GM12878 (cell line): ENCODE measurements around the gene KLF3. TPM values are rescaled to one million over a fixed set of nuclear protein-coding genes. Genes with fewer than 3 reads are reported as not detected.
A peak's percentile ranks its signal among the peaks of the same experiment; 100 is the strongest.

Experiments
- BCL11A ChIP-seq: IDR thresholded peaks from 2 replicates; pipeline ENCODE4 v1.6.1; 2011; ENCODE audit warnings: low read depth, low read length
- CHD2 ChIP-seq: IDR thresholded peaks from 2 replicates; pipeline ENCODE4 v1.6.1; 2011; ENCODE audit warnings: low read depth, low read length, improper control_type of control experiment, borderline replicate concordance
- CREB1 ChIP-seq: IDR thresholded peaks from 2 replicates; pipeline ENCODE4 v1.6.1; 2012; ENCODE audit warnings: low read depth, mild to moderate bottlenecking, inconsistent platforms
- FOXM1 ChIP-seq: IDR thresholded peaks from 2 replicates; pipeline ENCODE4 v1.6.1; 2012; ENCODE audit warnings: low read depth, mild to moderate bottlenecking, inconsistent platforms, low read length, moderate library complexity
- HDAC2 ChIP-seq: fragments of 200-600 bp; sonication (generic); IDR thresholded peaks from 2 replicates; pipeline ENCODE4 v1.6.1; 2017
- IRF4 ChIP-seq: IDR thresholded peaks from 2 replicates; pipeline ENCODE4 v1.6.1; 2011; ENCODE audit warnings: low read depth, low read length
- MYB ChIP-seq: fragments of 150-350 bp; IDR thresholded peaks from 2 replicates; pipeline ENCODE4 v1.6.1; 2014; ENCODE audit warnings: mild to moderate bottlenecking, low read depth, low read length, borderline replicate concordance
- NFIC ChIP-seq: IDR thresholded peaks from 2 replicates; pipeline ENCODE4 v1.6.1; 2012; ENCODE audit warnings: low read depth, mild to moderate bottlenecking, inconsistent platforms, low read length, moderate library complexity
- NR2C1 ChIP-seq: fragments of 450-650 bp; IDR thresholded peaks from 2 replicates; pipeline ENCODE4 v1.6.1; 2017; ENCODE audit warnings: antibody characterized with exemption, mild to moderate bottlenecking, moderate library complexity
- NRF1 ChIP-seq: conservative IDR thresholded peaks from 2 replicates; pipeline ENCODE4 v1.6.1; 2011; ENCODE audit warnings: mild to moderate bottlenecking, low read depth, low read length, improper control_type of control experiment
- PAX8 ChIP-seq: fragments of 450-650 bp; IDR thresholded peaks from 2 replicates; pipeline ENCODE4 v1.6.1; 2017; ENCODE audit warnings: mild to moderate bottlenecking, moderate library complexity
- POLR2AphosphoS2 ChIP-seq: IDR thresholded peaks from 2 replicates; pipeline ENCODE4 v1.6.1; 2011; ENCODE audit warnings: low read depth, mild to moderate bottlenecking, low read length, improper control_type of control experiment, moderate library complexity
- SREBF1 ChIP-seq: IDR thresholded peaks from 2 replicates; pipeline ENCODE4 v1.6.1; 2012; ENCODE audit warnings: mild to moderate bottlenecking, low read length
- TBL1XR1 ChIP-seq: IDR thresholded peaks from 2 replicates; pipeline ENCODE4 v1.6.1; 2012; ENCODE audit warnings: low read depth, low read length, improper control_type of control experiment
- TCF3 ChIP-seq: IDR thresholded peaks from 2 replicates; pipeline ENCODE4 v1.6.1; 2012; ENCODE audit warnings: low read depth, mild to moderate bottlenecking, low read length, borderline replicate concordance; ENCODE audit not compliant: insufficient read depth
- ZNF24 ChIP-seq: fragments of 450-650 bp; IDR thresholded peaks from 2 replicates; pipeline ENCODE4 v1.6.1; 2017; ENCODE audit warnings: antibody characterized with exemption, mild to moderate bottlenecking
- ZSCAN29 ChIP-seq: fragments of 450-650 bp; IDR thresholded peaks from 2 replicates; pipeline ENCODE4 v1.6.1; 2017; ENCODE audit warnings: mild to moderate bottlenecking, moderate library complexity
- polyA plus RNA-seq, 11 experiments: library from polyadenylated mRNA; depleted of rRNA in 4 of 11; unstranded in 6 of 11; stranded (reverse) in 5 of 11; fragments of >200 nt; fragmentation: Nextera tagmentation in 4 of 11; fragmentation: Illumina TruSeq in 1 of 11; extraction: Ambion mirVana in 4 of 11; extraction: Trizol in 1 of 11; gene quantifications; 1 replicate in 1 of 11; 2 replicates in 10 of 11; pipeline versions ENCODE4 v1.2.1 to v1.2.3, GENCODE V29; 2011 to 2016; ENCODE audit warnings: inconsistent platforms in 2 of 11, missing spikeins in 2 of 11, low read depth in 1 of 11
- total RNA-seq, 4 experiments: library from RNA; depleted of rRNA in 3 of 4; stranded (reverse); fragments of >200 nt in 3 of 4; fragmentation: Illumina TruSeq in 1 of 4; extraction: Trizol in 1 of 4; gene quantifications; 2 replicates each; pipeline versions ENCODE4 v1.2.1 to v1.2.3, GENCODE V29; 2013 to 2021
- TF ChIP-seq, protein P1 (sequence below): fragments of 150-350 bp; IDR thresholded peaks from 2 replicates; pipeline ENCODE4 v1.6.1; 2016; ENCODE audit warnings: low read depth, low read length
- TF ChIP-seq, protein P2 (sequence below): fragments of 450-650 bp; formaldehyde crosslinking; IDR thresholded peaks from 2 replicates; pipeline ENCODE4 v1.4.0; 2022; ENCODE audit warnings: mild to moderate bottlenecking, moderate library complexity
- TF ChIP-seq, protein P3 (sequence below): IDR thresholded peaks from 2 replicates; pipeline ENCODE4 v1.6.1; 2012; ENCODE audit warnings: low read length, inconsistent platforms
- TF ChIP-seq, protein P4 (sequence below): fragments of 450-650 bp; IDR thresholded peaks from 2 replicates; pipeline ENCODE4 v1.6.1; 2017; ENCODE audit warnings: mild to moderate bottlenecking, low read depth, inconsistent platforms; ENCODE audit not compliant: poor library complexity, severe bottlenecking

The KLF3 gene
- total and polyA plus RNA-seq, 10 of the 15 experiments (the other 5 are each of a cell fraction or from before 2014, with no cell fraction given), result 1.4 to 5.8 (median 2.1) TPM

DNA sequence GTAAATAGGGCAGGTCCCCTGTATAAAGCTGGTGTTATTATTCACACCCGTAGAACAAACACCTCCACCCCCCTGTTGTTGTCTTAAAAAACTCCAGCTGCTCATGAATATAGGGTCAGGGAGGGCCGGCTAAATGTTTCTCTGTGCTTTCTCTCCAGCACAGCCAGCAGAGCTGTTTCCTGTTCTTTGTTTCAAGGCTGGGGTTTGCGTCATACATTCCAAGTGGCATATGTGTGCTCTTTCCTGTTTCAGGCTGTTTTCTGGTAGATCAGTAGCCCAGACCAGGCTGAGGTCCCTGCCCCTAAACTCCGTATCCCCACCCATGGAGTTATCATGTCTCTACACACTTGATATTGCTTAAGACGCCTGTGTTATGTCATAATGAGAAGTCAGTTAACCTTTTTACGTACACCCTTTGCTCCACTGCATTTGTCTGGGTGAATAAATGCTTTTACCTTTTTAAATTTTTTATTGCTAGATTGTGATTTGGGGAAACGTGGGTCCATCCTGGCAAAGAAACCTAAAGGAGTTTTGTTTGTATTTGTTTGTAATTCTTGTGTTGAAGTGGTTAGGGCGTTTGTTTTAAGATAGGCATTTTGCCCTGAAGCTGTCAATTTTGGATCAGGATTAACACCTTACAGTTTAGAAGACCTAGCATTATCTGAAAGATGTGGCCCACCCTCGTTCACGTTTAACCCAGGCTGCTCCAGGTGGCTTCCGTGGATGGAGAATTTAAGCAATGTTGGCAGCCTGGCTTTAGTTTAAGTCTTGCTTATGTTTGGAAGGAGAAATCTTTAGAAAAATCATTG is 3.3 kb downstream of the KLF3 start (continued):
- TF ChIP-seq SREBF1, result no peak
- peak; percentile 31; the same call in 1 of the 2 replicates for TF ChIP-seq FOXM1
- TF ChIP-seq ZSCAN29, result no peak
- peak; percentile 85 for TF ChIP-seq CREB1
- TF ChIP-seq BCL11A, result no peak
- TF ChIP-seq, protein P1, sequence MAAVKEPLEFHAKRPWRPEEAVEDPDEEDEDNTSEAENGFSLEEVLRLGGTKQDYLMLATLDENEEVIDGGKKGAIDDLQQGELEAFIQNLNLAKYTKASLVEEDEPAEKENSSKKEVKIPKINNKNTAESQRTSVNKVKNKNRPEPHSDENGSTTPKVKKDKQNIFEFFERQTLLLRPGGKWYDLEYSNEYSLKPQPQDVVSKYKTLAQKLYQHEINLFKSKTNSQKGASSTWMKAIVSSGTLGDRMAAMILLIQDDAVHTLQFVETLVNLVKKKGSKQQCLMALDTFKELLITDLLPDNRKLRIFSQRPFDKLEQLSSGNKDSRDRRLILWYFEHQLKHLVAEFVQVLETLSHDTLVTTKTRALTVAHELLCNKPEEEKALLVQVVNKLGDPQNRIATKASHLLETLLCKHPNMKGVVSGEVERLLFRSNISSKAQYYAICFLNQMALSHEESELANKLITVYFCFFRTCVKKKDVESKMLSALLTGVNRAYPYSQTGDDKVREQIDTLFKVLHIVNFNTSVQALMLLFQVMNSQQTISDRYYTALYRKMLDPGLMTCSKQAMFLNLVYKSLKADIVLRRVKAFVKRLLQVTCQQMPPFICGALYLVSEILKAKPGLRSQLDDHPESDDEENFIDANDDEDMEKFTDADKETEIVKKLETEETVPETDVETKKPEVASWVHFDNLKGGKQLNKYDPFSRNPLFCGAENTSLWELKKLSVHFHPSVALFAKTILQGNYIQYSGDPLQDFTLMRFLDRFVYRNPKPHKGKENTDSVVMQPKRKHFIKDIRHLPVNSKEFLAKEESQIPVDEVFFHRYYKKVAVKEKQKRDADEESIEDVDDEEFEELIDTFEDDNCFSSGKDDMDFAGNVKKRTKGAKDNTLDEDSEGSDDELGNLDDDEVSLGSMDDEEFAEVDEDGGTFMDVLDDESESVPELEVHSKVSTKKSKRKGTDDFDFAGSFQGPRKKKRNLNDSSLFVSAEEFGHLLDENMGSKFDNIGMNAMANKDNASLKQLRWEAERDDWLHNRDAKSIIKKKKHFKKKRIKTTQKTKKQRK, result no peak
- TF ChIP-seq, protein P2, sequence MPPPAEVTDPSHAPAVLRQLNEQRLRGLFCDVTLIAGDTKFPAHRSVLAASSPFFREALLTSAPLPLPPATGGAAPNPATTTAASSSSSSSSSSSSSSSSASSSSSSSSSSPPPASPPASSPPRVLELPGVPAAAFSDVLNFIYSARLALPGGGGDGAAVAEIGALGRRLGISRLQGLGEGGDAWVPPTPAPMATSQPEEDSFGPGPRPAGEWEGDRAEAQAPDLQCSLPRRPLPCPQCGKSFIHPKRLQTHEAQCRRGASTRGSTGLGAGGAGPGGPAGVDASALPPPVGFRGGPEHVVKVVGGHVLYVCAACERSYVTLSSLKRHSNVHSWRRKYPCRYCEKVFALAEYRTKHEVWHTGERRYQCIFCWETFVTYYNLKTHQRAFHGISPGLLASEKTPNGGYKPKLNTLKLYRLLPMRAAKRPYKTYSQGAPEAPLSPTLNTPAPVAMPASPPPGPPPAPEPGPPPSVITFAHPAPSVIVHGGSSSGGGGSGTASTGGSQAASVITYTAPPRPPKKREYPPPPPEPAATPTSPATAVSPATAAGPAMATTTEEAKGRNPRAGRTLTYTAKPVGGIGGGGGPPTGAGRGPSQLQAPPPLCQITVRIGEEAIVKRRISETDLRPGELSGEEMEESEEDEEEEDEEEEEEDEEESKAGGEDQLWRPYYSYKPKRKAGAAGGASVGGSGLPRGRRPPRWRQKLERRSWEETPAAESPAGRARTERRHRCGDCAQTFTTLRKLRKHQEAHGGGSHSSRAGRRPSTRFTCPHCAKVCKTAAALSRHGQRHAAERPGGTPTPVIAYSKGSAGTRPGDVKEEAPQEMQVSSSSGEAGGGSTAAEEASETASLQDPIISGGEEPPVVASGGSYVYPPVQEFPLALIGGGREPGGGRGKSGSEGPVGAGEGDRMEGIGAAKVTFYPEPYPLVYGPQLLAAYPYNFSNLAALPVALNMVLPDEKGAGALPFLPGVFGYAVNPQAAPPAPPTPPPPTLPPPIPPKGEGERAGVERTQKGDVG, result no peak
- no peak; the same call in none of the 2 replicates for TF ChIP-seq NFIC
- no peak for TF ChIP-seq MYB
- TF ChIP-seq TBL1XR1, result no peak
- no peak for TF ChIP-seq ZNF24
- TF ChIP-seq CHD2, result no peak
- no peak for TF ChIP-seq NR2C1
- no peak for TF ChIP-seq POLR2AphosphoS2
- no peak for TF ChIP-seq IRF4
- TF ChIP-seq NRF1, result no peak
- TF ChIP-seq HDAC2, result no peak
- TF ChIP-seq, protein P3, sequence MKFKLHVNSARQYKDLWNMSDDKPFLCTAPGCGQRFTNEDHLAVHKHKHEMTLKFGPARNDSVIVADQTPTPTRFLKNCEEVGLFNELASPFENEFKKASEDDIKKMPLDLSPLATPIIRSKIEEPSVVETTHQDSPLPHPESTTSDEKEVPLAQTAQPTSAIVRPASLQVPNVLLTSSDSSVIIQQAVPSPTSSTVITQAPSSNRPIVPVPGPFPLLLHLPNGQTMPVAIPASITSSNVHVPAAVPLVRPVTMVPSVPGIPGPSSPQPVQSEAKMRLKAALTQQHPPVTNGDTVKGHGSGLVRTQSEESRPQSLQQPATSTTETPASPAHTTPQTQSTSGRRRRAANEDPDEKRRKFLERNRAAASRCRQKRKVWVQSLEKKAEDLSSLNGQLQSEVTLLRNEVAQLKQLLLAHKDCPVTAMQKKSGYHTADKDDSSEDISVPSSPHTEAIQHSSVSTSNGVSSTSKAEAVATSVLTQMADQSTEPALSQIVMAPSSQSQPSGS, result peak; percentile 57; the same call in 1 of the 2 replicates
- TF ChIP-seq, protein P4, sequence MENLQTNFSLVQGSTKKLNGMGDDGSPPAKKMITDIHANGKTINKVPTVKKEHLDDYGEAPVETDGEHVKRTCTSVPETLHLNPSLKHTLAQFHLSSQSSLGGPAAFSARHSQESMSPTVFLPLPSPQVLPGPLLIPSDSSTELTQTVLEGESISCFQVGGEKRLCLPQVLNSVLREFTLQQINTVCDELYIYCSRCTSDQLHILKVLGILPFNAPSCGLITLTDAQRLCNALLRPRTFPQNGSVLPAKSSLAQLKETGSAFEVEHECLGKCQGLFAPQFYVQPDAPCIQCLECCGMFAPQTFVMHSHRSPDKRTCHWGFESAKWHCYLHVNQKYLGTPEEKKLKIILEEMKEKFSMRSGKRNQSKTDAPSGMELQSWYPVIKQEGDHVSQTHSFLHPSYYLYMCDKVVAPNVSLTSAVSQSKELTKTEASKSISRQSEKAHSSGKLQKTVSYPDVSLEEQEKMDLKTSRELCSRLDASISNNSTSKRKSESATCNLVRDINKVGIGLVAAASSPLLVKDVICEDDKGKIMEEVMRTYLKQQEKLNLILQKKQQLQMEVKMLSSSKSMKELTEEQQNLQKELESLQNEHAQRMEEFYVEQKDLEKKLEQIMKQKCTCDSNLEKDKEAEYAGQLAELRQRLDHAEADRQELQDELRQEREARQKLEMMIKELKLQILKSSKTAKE, result no peak
- no peak for TF ChIP-seq PAX8
- no peak for TF ChIP-seq TCF3
